GM19238 (cell line): ENCODE results near the gene PRCP.

Experiments used
- DNase-seq: peaks from one replicate; pipeline ENCODE4 v3.0.0; 2011; ENCODE audit warnings: low spot score; ENCODE audit not compliant: insufficient read length

PRCP gene

GRCh38 chr11:82831364-82831763 lies 68.9 kb downstream of the PRCP start:
- DNase-seq = no peak

DNA sequence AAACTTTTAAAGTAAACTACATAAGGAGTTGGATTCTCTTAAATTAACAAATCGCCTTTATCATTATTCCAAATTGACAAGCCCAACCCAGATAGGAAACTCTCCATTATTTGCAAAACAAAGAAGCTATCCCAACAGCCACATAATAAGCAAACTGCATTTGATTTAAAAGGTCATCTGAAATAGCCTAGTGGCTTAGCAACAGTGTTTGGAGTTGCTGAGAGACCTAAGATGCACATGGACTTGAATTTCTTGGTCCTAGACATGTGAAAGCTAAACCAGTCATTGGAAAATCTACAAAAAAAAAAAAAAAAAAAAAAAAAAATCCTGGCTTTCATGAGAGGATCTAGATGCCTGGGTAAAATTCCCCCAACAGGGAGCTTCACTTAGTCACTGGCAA lies 69.5 kb downstream of the PRCP start:
- no peak for DNase-seq

- no peak for DNase-seq
These were observed 71.1 kb downstream of the PRCP start for GRCh38 chr11:82829101-82829500.

GRCh38 chr11:82828472-82828871 lies 71.8 kb downstream of the PRCP start:
- no peak for DNase-seq

DNA sequence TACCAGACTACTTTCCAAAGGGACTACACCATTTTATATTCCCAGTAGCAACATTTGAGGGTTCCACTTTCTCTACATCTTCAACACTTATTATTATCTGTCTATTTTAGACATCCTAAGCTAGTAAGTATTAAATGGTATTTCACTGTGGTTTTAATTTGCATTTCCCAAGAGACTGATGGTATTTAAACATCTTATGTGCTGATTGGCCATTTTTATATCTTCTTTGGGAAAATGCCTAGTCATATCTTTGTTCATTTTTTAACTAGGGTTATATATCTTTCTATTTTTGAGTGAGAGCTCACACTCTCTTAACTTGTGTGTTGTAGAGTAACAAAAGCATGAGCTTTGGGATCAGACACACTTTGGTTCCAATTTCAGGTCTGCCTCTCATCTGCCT lies 73.7 kb downstream of the PRCP start:
- no peak for DNase-seq

DNA sequence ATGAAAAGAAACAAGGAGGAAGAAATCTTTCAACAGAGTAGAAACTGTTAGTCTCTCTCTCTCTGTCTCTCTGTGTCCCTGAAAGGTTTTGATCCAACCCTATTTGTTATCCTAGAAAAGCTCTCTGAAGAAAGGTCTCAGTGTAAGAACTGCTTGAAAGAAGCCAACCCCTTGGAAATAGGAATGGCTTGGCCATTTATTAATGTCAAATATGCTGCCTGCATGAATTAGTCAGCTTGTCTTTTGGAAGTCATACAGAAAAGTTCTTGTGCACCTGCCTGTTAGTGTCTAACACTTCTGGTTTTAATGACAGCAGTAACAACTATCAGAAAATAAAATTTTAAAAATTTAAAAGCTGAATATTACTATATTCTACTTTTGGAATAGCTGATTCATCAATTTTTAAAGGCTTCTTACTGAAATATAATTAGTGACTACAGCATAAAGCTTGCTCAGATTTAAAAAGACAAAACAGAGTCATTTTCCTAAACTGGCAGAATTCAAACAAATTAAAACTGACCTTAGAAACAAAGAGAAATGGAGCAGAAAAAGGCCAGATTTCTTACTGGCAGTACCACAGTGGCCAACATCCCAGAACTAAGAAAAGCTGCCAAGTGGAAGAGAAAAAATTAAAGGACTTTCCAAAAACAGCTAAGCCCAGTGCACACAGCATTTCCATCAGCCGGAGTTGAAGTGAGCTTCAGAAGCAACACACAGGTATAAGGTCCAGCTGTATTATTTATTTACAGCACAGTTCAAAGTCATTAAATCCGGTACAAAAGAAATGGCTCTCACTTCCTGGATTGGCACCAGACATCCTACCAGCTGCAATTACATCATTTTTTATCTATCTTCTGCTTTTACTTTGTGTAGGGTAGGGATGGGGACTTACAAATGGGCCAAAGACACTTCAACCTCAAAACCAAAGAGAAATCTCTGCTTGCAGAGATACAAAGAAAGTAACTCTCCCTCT lies 76.3 kb downstream of the PRCP start:
- DNase-seq = no peak

DNA sequence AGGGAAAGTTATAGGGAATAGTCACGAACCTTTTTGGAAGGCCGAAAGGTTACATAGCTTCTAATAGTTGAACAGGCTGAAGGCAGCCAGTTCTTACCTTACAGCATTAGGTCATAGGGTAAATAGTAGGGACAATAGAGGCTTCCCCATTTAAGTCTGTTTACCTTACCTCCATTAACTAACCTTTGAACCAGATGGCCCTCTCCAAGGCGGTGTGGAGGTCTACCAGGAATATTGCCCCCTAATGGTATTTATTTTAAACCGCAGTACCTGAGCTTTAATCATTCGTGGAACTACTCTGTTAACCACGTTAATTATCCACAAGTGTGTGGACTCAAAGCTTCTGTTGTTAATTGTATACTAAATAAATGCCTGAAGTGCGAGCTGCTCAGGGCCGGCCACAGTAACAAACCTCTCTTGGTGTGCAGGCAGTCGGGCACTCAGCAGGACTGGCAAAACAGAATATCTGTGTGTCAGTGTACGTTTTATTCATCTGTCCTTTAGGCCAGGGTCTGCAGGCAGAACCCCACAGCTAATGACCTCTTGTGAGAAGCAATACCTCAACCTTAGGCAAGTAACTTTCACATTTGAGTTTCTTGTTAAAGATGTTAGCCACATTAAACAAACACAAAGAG lies 81.7 kb downstream of the PRCP start:
- DNase-seq = no peak

DNA sequence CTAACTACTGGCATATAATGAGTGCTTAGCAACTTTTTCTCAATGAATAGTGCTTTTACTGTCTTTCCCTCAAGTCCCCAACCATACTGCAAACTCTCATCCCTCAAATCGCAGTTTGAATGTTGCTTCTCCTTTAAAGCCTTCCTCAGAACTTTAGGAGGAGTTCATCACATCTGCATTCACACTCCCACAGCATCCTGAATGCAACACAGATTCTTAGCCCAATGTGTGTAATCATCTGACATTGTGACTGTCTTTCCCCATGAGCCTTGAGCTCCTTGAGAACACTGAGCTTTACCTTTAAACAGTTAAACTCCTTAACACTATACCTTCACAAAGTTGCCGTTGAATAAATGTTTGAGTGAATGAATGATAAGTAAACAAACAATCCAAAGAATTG lies 84.8 kb downstream of the PRCP start:
- DNase-seq = no peak

DNA sequence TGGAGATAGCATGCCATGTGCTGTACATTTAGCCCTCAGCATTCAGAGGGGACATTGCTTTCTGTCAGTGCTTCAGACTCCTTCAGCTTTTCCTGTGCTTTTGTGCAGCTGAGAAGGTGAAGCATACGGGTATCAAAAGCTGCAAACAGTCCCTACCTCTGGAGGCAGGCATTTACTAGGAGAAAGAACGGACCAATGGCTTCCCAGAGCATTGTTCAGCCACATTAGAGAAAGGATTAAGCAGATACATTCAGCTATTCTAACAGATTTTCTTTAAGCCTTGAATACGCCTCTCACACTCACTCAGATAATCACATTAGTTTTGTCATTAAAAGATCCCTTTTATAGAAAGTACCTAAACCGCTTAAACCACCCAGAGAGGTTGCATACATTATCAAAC lies 85.9 kb downstream of the PRCP start:
- DNase-seq = no peak

- no peak for DNase-seq
These were observed 88.9 kb downstream of the PRCP start for GRCh38 chr11:82811369-82811768.

DNA sequence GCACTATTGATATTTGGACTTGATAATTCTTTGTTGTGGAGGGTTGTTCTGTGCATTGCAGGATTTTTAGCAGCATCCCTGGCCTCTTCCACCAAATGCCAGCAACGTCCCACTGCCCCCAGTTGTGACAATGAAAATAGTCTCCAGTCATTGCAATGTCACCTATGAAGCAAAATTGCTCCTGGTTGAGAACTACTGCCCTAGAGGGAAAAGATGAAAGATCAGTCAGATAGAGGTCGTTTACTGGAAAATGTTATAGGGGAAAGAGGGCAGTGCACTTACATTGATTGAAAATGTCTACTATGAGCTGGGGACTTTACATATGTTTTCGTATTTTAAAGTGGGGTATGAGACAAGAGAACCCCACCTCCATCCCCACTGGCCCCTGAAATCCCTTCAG lies 89.5 kb downstream of the PRCP start:
- no peak for DNase-seq

DNA sequence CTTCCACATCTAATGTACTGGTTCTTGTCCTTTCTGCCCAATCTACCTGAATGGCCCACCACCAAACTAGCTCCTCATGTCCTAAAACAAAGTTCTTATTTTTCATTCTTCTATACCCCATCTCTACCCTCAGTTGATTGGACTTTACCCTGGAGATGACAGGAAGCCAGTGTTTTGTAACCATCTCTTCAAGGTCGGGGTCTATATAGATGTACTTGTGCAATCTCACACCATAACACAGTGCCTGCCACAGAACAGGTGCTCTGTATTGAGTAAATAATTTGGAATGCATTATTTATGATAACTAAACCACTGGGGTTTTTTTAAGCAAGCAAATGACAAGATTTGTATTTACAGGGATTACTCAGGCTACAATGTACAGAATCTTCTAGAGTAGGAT lies 89.9 kb downstream of the PRCP start:
- DNase-seq = no peak

DNA sequence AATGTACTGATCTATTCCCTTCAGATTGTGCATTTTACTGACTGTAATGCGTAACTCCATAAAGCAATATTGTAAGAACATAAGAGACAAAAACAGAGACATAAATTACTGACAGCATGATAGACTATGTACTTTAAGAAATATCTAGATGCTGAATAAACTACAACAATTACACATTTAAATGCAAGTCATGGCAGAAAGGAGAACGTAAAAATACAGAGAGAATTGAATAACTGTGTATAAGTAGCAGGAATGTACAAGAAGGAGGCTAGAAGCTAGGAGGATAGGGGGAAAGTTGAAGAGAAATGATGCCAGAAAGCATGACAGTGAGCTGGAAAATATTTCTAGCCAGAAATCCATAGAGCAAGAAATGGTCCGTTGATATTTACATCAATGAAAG lies 92.6 kb downstream of the PRCP start:
- DNase-seq = no peak

- DNase-seq = no peak
These were observed 97.5 kb downstream of the PRCP start for GRCh38 chr11:82802710-82803109.

DNA sequence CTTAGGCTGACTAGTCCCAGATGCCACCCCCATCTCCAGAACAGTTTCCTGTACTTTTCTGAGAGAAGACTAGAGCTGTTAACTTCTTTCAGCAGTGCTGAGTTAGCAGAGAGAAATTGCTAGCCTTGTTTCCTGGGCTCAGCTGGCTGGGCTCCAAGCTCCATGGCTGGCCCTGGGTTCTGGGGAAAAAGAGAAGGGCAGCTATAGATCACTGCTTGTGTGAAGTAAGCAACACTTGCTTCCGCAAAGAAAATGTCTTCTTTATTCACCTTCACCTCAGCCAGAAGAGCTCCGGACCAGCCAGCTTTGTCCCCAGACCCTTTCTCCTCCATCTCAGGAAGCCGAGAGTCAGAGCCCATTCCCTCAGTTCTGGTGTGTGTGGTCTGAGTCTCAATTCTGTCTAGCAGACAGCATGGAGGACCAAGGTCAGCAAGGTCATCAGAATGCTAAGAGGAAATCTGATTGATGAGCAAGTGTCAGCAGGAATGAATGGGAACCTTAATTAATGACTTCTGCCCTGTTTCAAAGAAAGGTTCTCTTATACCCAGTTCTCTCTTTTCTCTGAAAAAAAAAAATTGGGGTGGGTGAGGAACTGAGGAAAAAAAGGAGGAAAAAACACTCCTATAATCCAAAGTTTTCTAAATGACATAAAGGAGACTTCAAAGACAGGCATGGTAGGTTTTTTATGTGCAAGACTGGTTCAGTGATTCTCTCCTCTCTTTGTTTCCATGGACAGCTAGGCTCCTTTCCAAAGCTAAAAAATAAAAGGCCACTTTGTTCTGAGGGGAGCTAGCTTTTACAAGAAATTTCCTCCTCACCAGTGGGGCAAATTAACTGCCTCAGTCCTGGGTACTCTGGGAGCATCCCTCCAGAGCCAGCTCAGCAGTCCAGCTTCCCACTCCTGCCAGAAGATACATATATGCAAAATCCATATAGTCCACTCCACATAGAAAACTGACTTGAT lies 103.0 kb downstream of the PRCP start:
- DNase-seq = no peak

DNA sequence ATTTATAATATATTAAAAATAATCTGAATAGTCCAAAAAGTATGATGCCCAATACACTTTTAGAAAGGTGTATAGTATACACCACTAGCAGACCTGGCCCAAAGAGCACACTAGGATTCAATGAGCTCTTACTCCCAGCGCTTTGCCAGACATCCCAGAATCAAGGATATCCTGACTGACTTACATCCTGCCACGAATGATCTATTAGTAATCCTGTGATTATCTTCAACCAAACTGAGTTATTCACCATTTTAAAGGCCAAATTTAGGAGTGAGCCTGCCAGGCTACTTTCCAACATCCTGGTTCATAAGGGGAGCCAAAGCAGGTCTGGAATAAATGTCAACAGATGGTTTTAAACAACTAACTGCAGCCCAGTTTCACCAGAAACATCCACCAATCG lies 105.7 kb downstream of the PRCP start:
- no peak for DNase-seq

GRCh38 chr11:82792822-82793569 lies 107.2 kb downstream of the PRCP start:
- no peak for DNase-seq

DNA sequence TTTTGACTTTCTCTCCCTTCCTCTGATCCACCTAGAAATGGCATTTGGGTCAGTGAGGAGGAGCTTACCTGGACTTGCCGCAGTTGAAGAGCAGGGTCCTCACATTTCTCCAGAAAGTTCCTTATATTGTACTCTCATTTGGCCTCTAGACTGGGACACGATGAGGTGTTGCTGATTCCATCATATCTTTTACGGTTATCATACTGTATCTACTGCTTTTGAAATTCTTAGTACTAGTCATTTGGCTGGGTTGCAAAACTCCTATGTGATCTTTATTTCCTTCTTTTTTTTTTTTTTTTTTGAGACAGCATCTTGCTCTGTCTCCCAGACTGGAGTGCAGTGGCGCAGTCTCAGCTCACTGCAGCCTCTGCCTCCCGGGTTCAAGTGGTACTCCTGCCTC lies 107.9 kb downstream of the PRCP start:
- no peak for DNase-seq

DNA sequence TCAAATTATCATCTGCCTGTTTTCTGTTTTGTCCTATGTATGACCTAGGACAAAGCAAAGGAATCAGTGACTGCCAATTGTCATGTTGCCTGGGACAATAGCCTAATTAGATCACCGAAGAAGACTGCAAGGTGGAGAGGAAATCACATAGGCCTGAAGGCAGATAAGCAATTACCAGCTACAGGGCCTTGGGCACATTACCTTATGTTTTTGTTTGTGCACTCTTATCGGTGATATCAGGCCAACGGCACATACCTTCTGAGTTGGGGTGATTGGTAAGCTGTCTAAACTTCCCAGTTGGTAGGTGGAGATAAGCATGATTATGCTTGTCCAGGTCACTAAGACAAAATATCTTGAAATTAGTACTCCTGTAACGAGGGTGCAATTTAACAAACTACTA lies 108.5 kb downstream of the PRCP start:
- DNase-seq = no peak

DNA sequence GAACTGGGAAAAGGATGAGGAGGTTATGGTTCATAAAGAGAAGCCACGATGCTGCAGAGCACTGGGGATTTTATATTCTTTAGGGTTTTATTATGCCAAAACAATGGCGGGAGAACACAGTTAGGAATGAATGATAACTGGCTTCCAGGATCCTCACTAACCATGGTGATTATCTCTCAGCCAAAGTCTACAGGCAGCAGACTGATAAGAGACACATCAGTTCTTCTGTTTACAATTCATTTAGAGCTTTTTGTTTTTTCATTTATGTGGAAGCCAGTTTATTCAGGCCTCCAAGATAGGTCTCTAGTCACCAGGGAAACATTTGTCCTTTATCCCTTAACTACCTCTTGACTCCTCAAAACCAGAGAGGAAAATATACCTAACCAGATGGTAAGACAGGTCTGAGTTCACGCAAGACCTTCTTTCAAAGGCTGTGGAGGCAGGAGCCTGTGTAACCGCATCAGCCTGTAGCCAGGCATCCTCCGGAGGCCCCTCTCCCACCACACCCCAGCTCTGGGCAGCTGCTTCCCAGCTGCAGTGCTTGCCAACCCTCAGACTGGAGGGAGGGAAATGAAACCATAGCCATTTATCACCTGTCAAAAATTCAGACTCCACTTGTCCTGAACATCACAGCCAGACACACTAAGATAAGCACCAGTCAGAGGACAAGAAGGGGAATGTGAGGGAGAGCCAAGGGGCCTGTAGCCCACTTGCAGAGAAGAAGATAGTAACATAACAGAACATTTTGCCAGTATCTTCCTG lies 109.3 kb downstream of the PRCP start:
- no peak for DNase-seq
